ENCODE results near the gene NXPE2.

NXPE2 gene

DNA sequence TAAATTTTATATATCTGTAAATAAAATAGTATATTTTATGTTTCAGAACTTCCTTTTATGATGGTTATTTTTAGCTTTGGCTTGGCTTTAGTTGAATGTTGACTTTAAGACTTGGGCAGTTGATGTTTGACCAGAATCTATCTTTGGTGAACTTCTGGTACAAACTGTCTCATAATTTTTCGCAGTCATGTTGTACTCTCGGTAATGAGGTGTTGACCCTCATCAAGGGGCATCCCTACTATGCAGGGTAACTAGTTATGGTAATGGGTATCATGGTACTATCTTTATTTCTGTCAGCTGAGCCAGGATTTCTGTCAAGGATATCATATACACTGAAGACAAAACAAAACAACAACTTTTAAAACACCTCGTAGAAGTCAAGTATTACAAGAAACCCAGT, 67.7 kb downstream of the NXPE2 start:
- no peak for DNase-seq

All from COR-L47 (cell line).